ENCODE data around the gene AMBRA1. TPM values are rescaled to one million over a fixed set of nuclear protein-coding genes. Genes with fewer than 3 reads are reported as not detected.

Gene AMBRA1
- total and polyA plus RNA-seq, 2 of the 8 experiments (the other 6 are each of a cell fraction or from before 2014, with no cell fraction given) = 14.2 to 37.4 TPM

DNA sequence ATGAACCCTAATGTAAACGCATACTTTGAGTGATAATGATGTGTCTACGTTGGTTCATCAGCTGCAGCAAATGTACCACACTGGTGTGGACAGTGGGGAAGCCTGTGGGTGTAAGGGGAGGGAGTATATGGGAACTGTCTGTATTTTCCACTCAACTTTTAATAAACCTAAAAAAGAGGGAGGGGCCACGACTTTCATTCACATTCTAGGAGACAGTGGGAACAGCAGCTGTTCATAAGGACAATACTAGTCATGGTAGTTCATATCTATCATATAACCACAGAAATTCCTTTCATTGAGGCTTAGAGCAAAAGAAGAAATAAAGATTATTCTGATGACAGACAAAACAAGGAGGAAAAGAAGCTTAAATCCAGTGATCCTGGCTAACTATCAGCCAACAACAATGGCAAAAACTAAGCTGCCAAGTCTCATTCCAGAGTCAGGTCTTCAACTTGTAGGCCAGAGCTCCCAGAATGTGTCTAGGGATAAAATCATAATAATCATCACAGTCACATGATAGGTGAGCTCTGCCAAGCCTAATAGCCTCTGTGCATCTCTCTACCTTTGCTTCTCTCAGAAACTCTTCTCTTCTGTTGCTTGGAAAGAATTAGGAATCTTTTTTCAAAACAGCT lies 142.9 kb downstream of the AMBRA1 start:
- Histone ChIP-seq H3K4ac (replicated peaks; ENCODE audit: insufficient read length, low read depth, low read length) (no peak overlapping the region), H3K4me2 (ENCODE audit: insufficient read depth in 1 of 2, low read depth in 2 of 2, low read length in 2 of 2) (no peak overlapping the region), H3K23me2 (ENCODE audit: low read depth, low read length) (no peaks in the 10 kb centered on the region), H4K5ac (ENCODE audit: insufficient read length, low read depth, low read length) (no peak overlapping the region), H3K23ac (ENCODE audit: insufficient read length) (no peak overlapping the region), H3K14ac (ENCODE audit: insufficient read length) (no peak overlapping the region), H3K79me2 (ENCODE audit: control insufficient read depth in 1 of 2, insufficient read depth in 2 of 2, low read length in 2 of 2) (no peaks in the 10 kb centered on the region), H3K4me1 (replicated peaks in 1 of 4; ENCODE audit: control insufficient read depth in 3 of 4, insufficient read depth in 4 of 4, low read length in 3 of 4) (peaks cover 0 to 10% (median 4%) of the 10 kb centered on the region in 4 experiments; a peak in 5 of 7 replicates), H2BK15ac (ENCODE audit: low read length) (no peak overlapping the region), H3K36me3 (ENCODE audit: control insufficient read depth in 2 of 4, insufficient read depth in 4 of 4, low read length in 3 of 4) (no peaks in the 10 kb centered on the region), H2BK12ac (ENCODE audit: low read depth, low read length) (no peak overlapping the region), H4K20me1 (replicated peaks in 1 of 2; ENCODE audit: control insufficient read depth in 1 of 2, insufficient read depth in 2 of 2, low read length in 2 of 2) (no peaks in the 10 kb centered on the region), H2BK5ac (ENCODE audit: low read depth, low read length) (no peak overlapping the region), H3K79me1 (ENCODE audit: low read depth, low read length) (no peaks in the 10 kb centered on the region), H2AK5ac (ENCODE audit: low read depth, low read length) (no peak overlapping the region), H3K4me3 (ENCODE audit: extremely low read depth in 1 of 4, insufficient read depth in 2 of 4, low read depth in 3 of 4, low read length in 4 of 4) (no peak overlapping the region), H3K27ac (ENCODE audit: low read depth, low read length) (no peak overlapping the region), H2BK20ac (ENCODE audit: low read length) (no peak overlapping the region), H2BK120ac (replicated peaks; ENCODE audit: low read depth, low read length) (no peak overlapping the region), H2AFZ (ENCODE audit: low read length) (no peak overlapping the region), H3K56ac (replicated peaks; ENCODE audit: insufficient read length, low read depth, low read length) (no peak overlapping the region), H3K27me3 (replicated peaks in 1 of 4; ENCODE audit: control insufficient read depth in 3 of 4, extremely low read depth in 1 of 4, insufficient read depth in 3 of 4, low read length in 3 of 4) (no peaks in the 10 kb centered on the region), H4K91ac (replicated peaks; ENCODE audit: insufficient read length, low read length) (no peak overlapping the region), H3K9ac (replicated peaks in 1 of 4; ENCODE audit: extremely low read depth in 1 of 4, low read depth in 3 of 4, low read length in 3 of 4) (no peak overlapping the region), H4K8ac (ENCODE audit: extremely low read depth, insufficient read depth, low read length) (no peak overlapping the region), H3K9me3 (ENCODE audit: insufficient read depth in 2 of 2, low read depth in 1 of 2, low read length in 1 of 2) (no peaks in the 10 kb centered on the region), H3K18ac (ENCODE audit: extremely low read depth, low read length) (no peak overlapping the region)
- CTCF ChIA-PET (ENCODE audit: partially characterized antibody) = interaction anchor here (0.6 to 3.0 kb wide), 9 partner anchors 9 to 135 kb away, joined by 3 to 14 read pairs (median 3); no protein-coding TSS in a partner anchor
- 88% methylated on average over 3 of the region's 3 CpGs; no CpG with 5 or more reads in 1 of the 2 experiments for WGBS, 2 experiments (ENCODE audit: extremely low coverage in 1 of 2, insufficient coverage in 1 of 2, insufficient read length in 1 of 2, insufficient replicate concordance in 2 of 2, low coverage in 1 of 2, low lambda C conversion rate in 2 of 2, missing lambda C conversion rate in 1 of 2)
- FAIRE-seq (no peak), DNase-seq (ENCODE audit: low read depth in 1 of 2, low spot score in 2 of 2) (no peak)
- POLR2A ChIA-PET (ENCODE audit: partially characterized antibody) = interaction anchor here (1.2 kb wide), 1 partner anchor 10 kb away, joined by 3 read pairs; no protein-coding TSS in a partner anchor
- TF ChIP-seq SAP30 (IDR thresholded peaks at IDR 0.05; ENCODE audit: insufficient read depth, insufficient replicate concordance, low read length) (no peak), E2F6 (IDR thresholded peaks at IDR 0.05) (no peak), KDM5A (IDR thresholded peaks at IDR 0.05; ENCODE audit: low read length) (no peak), CEBPB (IDR thresholded peaks at IDR 0.05; ENCODE audit: low read depth, low read length) (no peak)

Measured in H1 (cell line).